Common myeloid progenitor, CD34-positive (primary cell): ENCODE data around the gene NR2C2.

Experiments used
- CTCF ChIA-PET: fragments of 350-600 bp; sonication (Branson Sonifier 250); formaldehyde crosslinking; loops from one replicate; lab custom pipeline; 2021; ENCODE audit warnings: antibody characterized with exemption; lab: Charles Lee
- POLR2A ChIA-PET: fragments of 350-600 bp; sonication (Branson Sonifier 250); formaldehyde crosslinking; loops from one replicate; lab custom pipeline; 2021; ENCODE audit warnings: antibody characterized with exemption; lab: Charles Lee
- DNase-seq, 3 donors: peaks; one replicate each; pipeline versions ENCODE4 v3.0.0 to v3.0.0-alpha.2; 2013
- H3K27ac ChIP-seq, 2 experiments: 1 replicate in 1 of 2; 2 replicates in 1 of 2; pipeline ENCODE4 v1.7.0; 2013; ENCODE audit warnings: inconsistent platforms in 2 of 2, low read length in 2 of 2, mild to moderate bottlenecking in 2 of 2, low read depth in 1 of 2, moderate library complexity in 1 of 2; ENCODE audit not compliant: severe bottlenecking in 2 of 2, insufficient read depth in 1 of 2, poor library complexity in 1 of 2
- H3K27me3 ChIP-seq, 5 experiments: replicated peaks in 2 of 5; 1 replicate in 3 of 5; 2 replicates in 2 of 5; pipeline versions ENCODE4 v1.6.1 to v1.7.0; 2013; ENCODE audit warnings: low read length in 4 of 5, mild to moderate bottlenecking in 2 of 5, moderate library complexity in 2 of 5, inconsistent platforms in 1 of 5; ENCODE audit not compliant: insufficient read depth in 5 of 5, control insufficient read depth in 4 of 5
- H3K36me3 ChIP-seq, 4 experiments: 1 replicate in 2 of 4; 2 replicates in 2 of 4; pipeline versions ENCODE4 v1.6.1 to v1.7.0; 2013; ENCODE audit warnings: low read length in 3 of 4, control low read depth in 1 of 4, mild to moderate bottlenecking in 1 of 4; ENCODE audit not compliant: control insufficient read depth in 4 of 4, insufficient read depth in 4 of 4
- H3K4me1 ChIP-seq, 4 experiments: 1 replicate in 3 of 4; 2 replicates in 1 of 4; pipeline versions ENCODE4 v1.6.1 to v1.7.1; 2013; ENCODE audit warnings: low read length in 3 of 4, mild to moderate bottlenecking in 3 of 4, control low read depth in 1 of 4, inconsistent platforms in 1 of 4, moderate library complexity in 1 of 4; ENCODE audit not compliant: control insufficient read depth in 4 of 4, insufficient read depth in 4 of 4; ENCODE audit errors: control extremely low read depth in 1 of 4
- H3K4me3 ChIP-seq, 7 experiments: 1 replicate in 4 of 7; 2 replicates in 3 of 7; pipeline versions ENCODE4 v1.5.1 to v1.7.0; 2013; ENCODE audit warnings: mild to moderate bottlenecking in 7 of 7, low read length in 6 of 7, moderate library complexity in 6 of 7, inconsistent platforms in 2 of 7, low read depth in 2 of 7, control low read depth in 1 of 7; ENCODE audit not compliant: insufficient read depth in 4 of 7, control insufficient read depth in 1 of 7; ENCODE audit errors: extremely low read depth in 1 of 7
- H3K9me3 ChIP-seq, 5 experiments: 1 replicate in 4 of 5; 2 replicates in 1 of 5; pipeline versions ENCODE4 v1.6.1 to v1.7.1; 2013; ENCODE audit warnings: low read length in 4 of 5, mild to moderate bottlenecking in 2 of 5, inconsistent platforms in 1 of 5, low read depth in 1 of 5, moderate library complexity in 1 of 5; ENCODE audit not compliant: control insufficient read depth in 4 of 5, insufficient read depth in 2 of 5; ENCODE audit errors: control extremely low read depth in 1 of 5
- WGBS: methylation state at CpG from one replicate; pipeline ENCODE4 v1.1.5; 2013; ENCODE audit not compliant: insufficient coverage; 5-methylcytosine and 5-hydroxymethylcytosine counted together

The NR2C2 gene

DNA sequence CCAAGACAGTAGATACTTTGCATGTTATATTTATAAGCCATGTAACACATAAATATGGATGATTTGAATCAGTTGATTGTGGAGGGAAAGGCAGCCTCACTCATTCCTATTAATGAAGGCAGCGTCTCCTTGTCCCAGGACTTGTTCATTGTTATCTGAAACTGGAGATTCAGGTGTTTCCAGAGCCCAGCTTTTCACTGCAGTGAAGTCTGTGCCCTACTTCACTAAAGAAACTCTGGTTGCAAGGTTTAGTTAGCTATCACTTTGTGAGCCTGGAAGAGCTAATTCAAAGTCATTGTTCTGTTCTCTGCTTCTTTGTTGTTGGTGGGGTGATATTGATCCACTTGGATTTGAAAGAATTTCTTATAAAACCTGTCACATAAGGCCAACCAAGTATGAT, 9.8 kb downstream of the NR2C2 start:
- ChIA-PET CTCF (interaction anchor here (0.8 to 1.3 kb wide), 6 partner anchors 9 to 96 kb away, joined by 3 to 5 read pairs (median 3); partner anchors contain the start of gene NR2C2), POLR2A (interaction anchor here (0.6 to 0.7 kb wide), 3 partner anchors 10 to 504 kb away, joined by 3 read pairs; no protein-coding TSS in a partner anchor)
- Histone ChIP-seq H3K4me3 (no peak overlapping the region), H3K27ac (no peak overlapping the region), H3K36me3 (peaks cover 0 to 26% (median 5%) of the 10 kb centered on the region in 4 experiments), H3K27me3 (no peaks in the 10 kb centered on the region), H3K9me3 (no peaks in the 10 kb centered on the region), H3K4me1 (peaks cover 0 to 21% (median 7%) of the 10 kb centered on the region in 4 experiments)
- WGBS = 100% methylated on average over 1 of the region's 1 CpG
- no peak for DNase-seq

- H3K27me3 ChIP-seq = no peaks in the 10 kb centered on the region
- POLR2A ChIA-PET = no interaction called here
- H3K4me1 ChIP-seq = peaks cover 0 to 18% (median 7%) of the 10 kb centered on the region in 4 experiments
- H3K27ac ChIP-seq = no peak overlapping the region
- H3K36me3 ChIP-seq = peaks cover 0 to 32% (median 8%) of the 10 kb centered on the region in 4 experiments
- no peaks in the 10 kb centered on the region for H3K9me3 ChIP-seq
- no peak for DNase-seq
- CTCF ChIA-PET = interaction anchor here (1.0 to 1.3 kb wide), 2 partner anchors 29 to 32 kb away, joined by 3 read pairs; no protein-coding TSS in a partner anchor
- 69% methylated on average over 1 of the region's 1 CpG for WGBS
- H3K4me3 ChIP-seq = no peak overlapping the region
These were observed 10.5 kb downstream of the NR2C2 start for GRCh38 chr3:14957925-14958324.

DNA sequence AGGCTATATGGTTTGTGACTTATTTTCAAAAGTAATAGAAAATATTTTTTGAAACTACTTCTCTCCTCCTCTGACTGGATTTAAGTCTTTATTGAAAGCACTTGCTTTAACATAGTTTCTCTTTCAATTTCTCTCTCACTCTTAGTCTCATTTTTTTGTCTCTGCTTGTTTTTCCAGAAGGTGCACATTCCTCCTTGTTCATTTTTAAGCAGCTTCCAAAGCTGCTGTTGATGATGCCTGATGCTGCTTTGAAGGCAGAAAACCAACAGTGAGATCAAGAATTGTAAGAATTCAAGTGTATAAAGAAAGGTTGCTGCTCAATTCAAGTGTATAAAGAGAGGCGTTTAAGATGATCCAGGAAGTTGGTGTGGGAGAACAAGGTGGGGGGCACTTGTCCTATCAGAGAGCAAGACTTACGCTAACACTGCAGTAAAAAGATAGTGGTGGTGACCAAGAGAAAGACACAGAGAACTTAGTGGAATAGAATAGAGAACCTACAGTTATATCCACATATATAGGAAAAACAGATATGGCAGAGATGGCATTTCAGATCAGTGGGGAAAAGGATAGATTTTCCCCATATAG, 12.1 kb downstream of the NR2C2 start:
- Histone ChIP-seq H3K27ac (peak overlapping the region; percentile 9 to 69), H3K27me3 (no peaks in the 10 kb centered on the region), H3K4me3 (peak overlapping the region in 5 of 7 experiments; percentile 29 to 67 (median 41)), H3K9me3 (no peaks in the 10 kb centered on the region), H3K4me1 (peaks cover 0 to 18% (median 7%) of the 10 kb centered on the region in 4 experiments), H3K36me3 (peaks cover 2 to 35% (median 8%) of the 10 kb centered on the region in 4 experiments)
- ChIA-PET CTCF (interaction anchor here (0.5 to 0.7 kb wide), 2 partner anchors 26 to 1475 kb away, joined by 3 read pairs; no protein-coding TSS in a partner anchor), POLR2A (no interaction called here)
- DNase-seq = peak in 2 of 3 donors; percentile 36 to 56
- 29% methylated on average over 1 of the region's 2 CpGs for WGBS

DNA sequence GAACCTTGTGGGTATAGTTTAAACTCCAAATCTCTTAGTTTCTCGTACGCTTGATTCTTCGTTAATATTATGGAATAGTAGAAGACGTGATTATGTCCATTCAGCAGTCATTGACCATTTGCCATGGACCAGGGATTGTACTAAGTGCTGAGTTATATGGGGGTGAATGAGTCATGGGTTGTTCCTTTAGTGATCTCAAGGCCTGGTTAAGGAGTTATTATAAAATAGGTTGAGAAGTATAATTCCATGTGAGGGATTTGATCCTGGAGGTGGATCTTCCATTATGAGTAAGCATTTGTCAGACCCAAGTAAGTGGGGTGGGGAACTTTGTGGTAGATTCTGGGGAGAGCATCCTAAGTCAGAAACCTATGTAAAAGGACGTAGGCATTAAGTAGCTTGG, 15.4 kb downstream of the NR2C2 start:
- POLR2A ChIA-PET = interaction anchor here (0.5 kb wide), 1 partner anchor 8 kb away, joined by 3 read pairs; no protein-coding TSS in a partner anchor
- DNase-seq = no peak
- no peaks in the 10 kb centered on the region for H3K27me3 ChIP-seq

GRCh38 chr3:14967285-14967684, 19.9 kb downstream of the NR2C2 start:
- DNase-seq = no peak
- POLR2A ChIA-PET = interaction anchor here (0.6 to 0.9 kb wide), 2 partner anchors 14 to 17 kb away, joined by 3 to 4 read pairs; no protein-coding TSS in a partner anchor
- Histone ChIP-seq H3K4me3 (no peak overlapping the region), H3K36me3 (peaks cover 5 to 26% (median 17%) of the 10 kb centered on the region in 4 experiments), H3K27me3 (no peaks in the 10 kb centered on the region), H3K27ac (no peak overlapping the region), H3K4me1 (no peaks in the 10 kb centered on the region), H3K9me3 (no peaks in the 10 kb centered on the region)
- CTCF ChIA-PET = interaction anchor here (1.2 to 1.5 kb wide), 2 partner anchors 10 to 17 kb away, joined by 3 to 5 read pairs; no protein-coding TSS in a partner anchor
- 80% methylated on average over 1 of the region's 1 CpG for WGBS

More for the DNA sequence above, 15.4 kb downstream of the NR2C2 start:
- peaks cover 0 to 15% (median 7%) of the 10 kb centered on the region in 4 experiments for H3K4me1 ChIP-seq
- H3K36me3 ChIP-seq = peaks cover 5 to 39% (median 16%) of the 10 kb centered on the region in 4 experiments
- no peak overlapping the region for H3K4me3 ChIP-seq
- H3K9me3 ChIP-seq = no peaks in the 10 kb centered on the region
- CTCF ChIA-PET = no interaction called here
- H3K27ac ChIP-seq = no peak overlapping the region
- 86% methylated on average over 3 of the region's 5 CpGs for WGBS

- 100% methylated on average over 1 of the region's 1 CpG for WGBS
- ChIA-PET CTCF (interaction anchor here (1.4 kb wide), 1 partner anchor 13 kb away, joined by 3 read pairs; no protein-coding TSS in a partner anchor), POLR2A (no interaction called here)
- no peak for DNase-seq
- H3K4me1 ChIP-seq = no peaks in the 10 kb centered on the region
- H3K36me3 ChIP-seq = peaks cover 11 to 43% (median 24%) of the 10 kb centered on the region in 4 experiments
- H3K27me3 ChIP-seq = no peaks in the 10 kb centered on the region
- no peaks in the 10 kb centered on the region for H3K9me3 ChIP-seq
- no peak overlapping the region for H3K4me3 ChIP-seq
- no peak overlapping the region for H3K27ac ChIP-seq
These were observed 22.3 kb downstream of the NR2C2 start for GRCh38 chr3:14969671-14970070.

- POLR2A ChIA-PET = no interaction called here
- no peak overlapping the region for H3K27ac ChIP-seq
- CTCF ChIA-PET = interaction anchor here (0.6 to 1.2 kb wide), 2 partner anchors 10 to 75 kb away, joined by 3 to 5 read pairs; no protein-coding TSS in a partner anchor
These were observed 28.9 kb downstream of the NR2C2 start for GRCh38 chr3:14976317-14976716.

More at GRCh38 chr3:14976317-14976716, 28.9 kb downstream of the NR2C2 start:
- no peak for DNase-seq
- Histone ChIP-seq H3K4me3 (no peak overlapping the region), H3K36me3 (peaks cover 12 to 27% (median 19%) of the 10 kb centered on the region in 4 experiments), H3K4me1 (peaks cover 4 to 17% (median 7%) of the 10 kb centered on the region in 4 experiments), H3K27me3 (no peaks in the 10 kb centered on the region), H3K9me3 (no peaks in the 10 kb centered on the region)
- WGBS = no CpG with 5 or more reads among the region's 1 CpG
